Mucosa of descending colon (tissue), 3 donors: ENCODE measurements around the gene ELMO1. TPM values are rescaled to one million over a fixed set of nuclear protein-coding genes. Genes with fewer than 3 reads are reported as not detected.

Experiments used
- ATAC-seq: fragments of 200-7000 bp; cut with Tn5 transposase; one replicate; pipeline ENCODE4 v1.9.1; 2020; ENCODE audit warnings: mild to moderate bottlenecking, moderate library complexity
- DNase-seq, 3 donors: peaks; one replicate each; pipeline ENCODE4 v3.0.0-alpha.2; 2020
- H3K36me3 ChIP-seq: fragments of 200-600 bp; one replicate; pipeline ENCODE4 v1.8.0; 2021; ENCODE audit warnings: low read depth, mild to moderate bottlenecking
- H3K4me1 ChIP-seq: fragments of 200-600 bp; one replicate; pipeline ENCODE4 v1.8.0; 2021; ENCODE audit warnings: low read depth, mild to moderate bottlenecking
- H3K4me3 ChIP-seq: fragments of 200-600 bp; one replicate; pipeline ENCODE4 v1.8.0; 2021; ENCODE audit warnings: mild to moderate bottlenecking
- H3K9me3 ChIP-seq: fragments of 200-600 bp; one replicate; pipeline ENCODE4 v1.8.0; 2021; ENCODE audit warnings: mild to moderate bottlenecking
- intact Hi-C, 2 donors: fragments of 100-400 bp; cut with DNase I in 1 of 2; cut with micrococcal nuclease in 1 of 2; formaldehyde crosslinking; loops; one replicate each; pipeline versions ENCODE4 v1.11.0 to v1.11.1; 2022; cut with DNase I, micrococcal nuclease
- total RNA-seq, 3 donors: library from RNA; stranded (reverse); fragmentation: NEBNext Ultra II Directional in 2 of 3; extraction: Animal tissue kit (Norgen Biotek cat#: 25700) in 2 of 3; gene quantifications; one replicate each; pipeline versions ENCODE4 v1.2.1 to v1.2.4, GENCODE V29; 2021 to 2023
- TF ChIP-seq, protein P1 (sequence below): fragments of 200-600 bp; IDR thresholded peaks from one replicate; pipeline ENCODE4 v1.8.0; 2022; ENCODE audit warnings: antibody characterized with exemption, mild to moderate bottlenecking
- donor health status: DM: no; HTN: no; CAD: no; lungs with moderate emphysema.
- donor health status: DM: no; HTN: no; CAD: no.
- donor health status: DM: no; HTN: yes; CAD: no.

ELMO1 gene
- total RNA-seq, 3 donors from 2014 or later = 9.7 to 27.2 (median 18.2) TPM

DNA sequence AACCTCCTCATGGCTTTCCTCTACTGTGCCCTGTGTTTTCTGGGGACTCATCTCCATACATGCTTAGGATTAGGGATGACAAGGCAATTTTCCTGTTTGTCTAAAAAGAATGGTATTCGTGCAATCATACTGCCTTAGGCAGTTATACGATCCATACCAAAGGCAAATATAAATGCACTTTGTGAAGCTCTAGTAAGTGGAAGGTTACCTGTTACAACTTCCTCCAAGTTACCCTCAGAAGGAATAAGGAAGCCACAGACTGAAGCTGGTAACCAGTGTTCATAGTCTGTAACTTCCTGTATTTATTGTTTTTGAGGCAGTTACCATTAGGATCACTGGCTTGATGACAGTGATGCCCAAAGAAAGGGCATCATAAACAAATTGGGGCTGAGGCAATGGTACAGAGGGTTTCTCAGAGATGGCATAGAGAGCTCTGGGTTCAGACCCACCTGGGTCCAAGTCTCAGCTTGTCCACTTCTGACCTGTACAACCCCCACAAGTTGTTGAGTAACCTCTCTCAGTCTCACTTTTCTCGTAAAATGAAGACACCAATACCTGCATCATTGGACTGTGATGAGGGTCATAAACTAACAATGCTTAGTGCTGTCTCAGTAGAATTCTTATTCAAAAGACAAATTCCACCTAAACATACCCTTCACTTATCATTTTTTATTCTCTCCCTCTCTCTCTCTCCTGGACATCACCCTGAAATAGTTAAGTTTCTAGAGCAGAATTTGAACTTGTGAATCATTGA, 138.2 kb downstream of the ELMO1 start:
- intact Hi-C loops = no loop called here
- ATAC-seq = peak; percentile 78

DNA sequence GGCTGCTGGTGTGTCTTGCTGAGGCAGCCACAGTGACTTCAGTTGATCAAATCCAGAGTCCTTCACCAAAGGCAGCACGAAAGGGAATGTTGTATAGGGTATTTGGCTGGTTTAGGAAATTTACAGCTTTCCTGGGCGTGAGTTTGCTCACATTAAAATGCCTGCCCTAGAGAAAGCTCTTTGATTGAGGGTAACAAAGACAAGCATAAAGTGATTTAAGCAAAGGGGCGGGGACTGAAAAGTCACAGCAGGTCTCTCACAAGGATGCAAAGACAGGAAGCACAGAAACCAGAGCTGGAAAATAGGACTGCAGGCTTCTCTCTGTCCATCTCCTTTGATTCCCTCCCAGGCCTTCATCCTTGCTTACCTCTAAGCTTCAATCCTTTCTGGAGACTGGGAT, 139.2 kb downstream of the ELMO1 start:
- DNase-seq (peak in 1 of 3 donors; percentile 18), ATAC-seq (no peak)
- no peaks in the 10 kb centered on the region for H3K9me3 ChIP-seq
- H3K4me1 ChIP-seq = no peaks in the 10 kb centered on the region
- intact Hi-C loops = no loop called here
- H3K36me3 ChIP-seq = no peaks in the 10 kb centered on the region
- no peak overlapping the region for H3K4me3 ChIP-seq
- TF ChIP-seq, protein P1, sequence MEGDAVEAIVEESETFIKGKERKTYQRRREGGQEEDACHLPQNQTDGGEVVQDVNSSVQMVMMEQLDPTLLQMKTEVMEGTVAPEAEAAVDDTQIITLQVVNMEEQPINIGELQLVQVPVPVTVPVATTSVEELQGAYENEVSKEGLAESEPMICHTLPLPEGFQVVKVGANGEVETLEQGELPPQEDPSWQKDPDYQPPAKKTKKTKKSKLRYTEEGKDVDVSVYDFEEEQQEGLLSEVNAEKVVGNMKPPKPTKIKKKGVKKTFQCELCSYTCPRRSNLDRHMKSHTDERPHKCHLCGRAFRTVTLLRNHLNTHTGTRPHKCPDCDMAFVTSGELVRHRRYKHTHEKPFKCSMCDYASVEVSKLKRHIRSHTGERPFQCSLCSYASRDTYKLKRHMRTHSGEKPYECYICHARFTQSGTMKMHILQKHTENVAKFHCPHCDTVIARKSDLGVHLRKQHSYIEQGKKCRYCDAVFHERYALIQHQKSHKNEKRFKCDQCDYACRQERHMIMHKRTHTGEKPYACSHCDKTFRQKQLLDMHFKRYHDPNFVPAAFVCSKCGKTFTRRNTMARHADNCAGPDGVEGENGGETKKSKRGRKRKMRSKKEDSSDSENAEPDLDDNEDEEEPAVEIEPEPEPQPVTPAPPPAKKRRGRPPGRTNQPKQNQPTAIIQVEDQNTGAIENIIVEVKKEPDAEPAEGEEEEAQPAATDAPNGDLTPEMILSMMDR = no peak

More for the DNA sequence above, 138.2 kb downstream of the ELMO1 start:
- H3K4me3 ChIP-seq = no peak overlapping the region
- no peaks in the 10 kb centered on the region for H3K9me3 ChIP-seq
- no peaks in the 10 kb centered on the region for H3K4me1 ChIP-seq
- no peak for DNase-seq
- TF ChIP-seq, protein P1 = no peak
- H3K36me3 ChIP-seq = no peaks in the 10 kb centered on the region

DNA sequence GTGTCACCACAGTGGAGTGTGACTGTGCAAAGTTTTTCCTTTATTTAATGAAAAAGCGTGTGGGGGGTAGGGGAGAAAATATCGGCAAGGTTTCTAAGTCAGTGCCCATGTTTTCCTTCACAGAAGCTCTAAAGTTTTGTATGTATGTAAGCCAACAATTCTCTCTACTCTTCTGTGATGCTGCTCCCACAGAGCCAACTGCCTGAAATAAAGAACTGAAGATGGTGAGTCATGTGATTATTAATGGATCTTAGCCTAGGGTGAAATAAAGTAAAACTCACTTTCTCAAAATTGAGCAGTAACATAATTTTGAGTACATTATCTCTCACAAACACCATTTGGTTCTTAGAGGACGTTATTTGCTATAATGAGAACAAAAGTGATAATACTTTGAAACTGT, 143.7 kb downstream of the ELMO1 start:
- Histone ChIP-seq H3K9me3 (no peaks in the 10 kb centered on the region), H3K4me1 (no peaks in the 10 kb centered on the region), H3K36me3 (no peaks in the 10 kb centered on the region), H3K4me3 (no peak overlapping the region)
- TF ChIP-seq, protein P1 = no peak
- intact Hi-C loops = no loop called here
- DNase-seq = no peak
- no peak for ATAC-seq

DNA sequence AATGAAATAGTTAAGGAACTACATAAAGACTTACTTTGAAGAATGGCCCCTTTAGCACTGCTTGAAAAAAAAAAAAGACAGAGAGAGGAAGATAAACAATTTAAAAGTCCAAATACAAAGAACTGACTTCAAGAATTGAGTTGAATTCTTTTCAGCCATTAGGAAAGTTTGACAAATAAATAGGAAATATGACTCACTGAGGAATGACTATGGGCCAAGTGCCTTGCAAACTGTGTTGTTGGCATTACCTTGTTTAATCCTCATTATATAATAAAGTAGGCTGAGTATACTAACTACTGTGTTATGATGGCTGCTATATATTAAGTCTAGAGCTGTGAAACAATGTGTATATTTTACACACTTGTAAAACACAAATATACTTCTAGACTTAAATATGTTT, 151.1 kb downstream of the ELMO1 start:
- Histone ChIP-seq H3K4me1 (no peaks in the 10 kb centered on the region), H3K36me3 (no peaks in the 10 kb centered on the region), H3K9me3 (no peaks in the 10 kb centered on the region), H3K4me3 (no peak overlapping the region)
- TF ChIP-seq, protein P1 = no peak
- intact Hi-C loops = no loop called here
- ATAC-seq = no peak
- DNase-seq = no peak

DNA sequence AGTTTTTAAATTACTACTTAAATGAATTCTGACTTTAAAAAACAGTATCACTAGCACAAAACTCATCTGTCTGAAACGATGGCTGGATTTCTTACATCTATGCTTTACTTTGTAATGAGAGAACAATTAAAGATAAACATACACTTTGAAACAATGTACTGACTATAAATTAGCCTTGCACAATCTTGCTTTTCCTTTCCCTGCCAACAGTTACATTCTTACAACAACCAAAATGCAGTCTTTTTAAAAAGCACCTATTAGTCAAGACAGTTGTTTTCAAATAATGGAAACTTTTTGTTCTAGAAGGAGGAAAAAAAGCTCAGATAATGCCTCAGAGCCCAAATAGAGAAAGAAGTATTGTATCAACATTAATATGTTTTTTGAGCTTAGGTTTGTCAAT, 153.3 kb downstream of the ELMO1 start:
- TF ChIP-seq, protein P1 = no peak
- ATAC-seq = no peak
- no peaks in the 10 kb centered on the region for H3K4me1 ChIP-seq
- H3K36me3 ChIP-seq = no peaks in the 10 kb centered on the region
- no peak overlapping the region for H3K4me3 ChIP-seq
- no peak for DNase-seq
- intact Hi-C loops = no loop called here
- no peaks in the 10 kb centered on the region for H3K9me3 ChIP-seq
